Bronchial epithelial cell (primary cell): ENCODE results near the gene MLYCD. TPM values are rescaled to one million over a fixed set of nuclear protein-coding genes. Genes with fewer than 3 reads are reported as not detected.

Experiments
- DNase-seq: peaks from one replicate; pipeline ENCODE4 v3.0.0-alpha.2; 2010; ENCODE audit warnings: low read depth
- FAIRE-seq: peaks from 2 replicates; lab custom pipeline; 2011; peaks lifted over from hg19 to GRCh38; lab: Jason Lieb, UNC
- H3K27me3 ChIP-seq: 2 replicates; pipeline ENCODE4 v1.5.1; 2011; ENCODE audit warnings: low read length; ENCODE audit not compliant: control insufficient read depth, insufficient read depth
- H3K36me3 ChIP-seq: 2 replicates; pipeline ENCODE4 v1.5.1; 2011; ENCODE audit warnings: low read length; ENCODE audit not compliant: control insufficient read depth, insufficient read depth
- H3K4me3 ChIP-seq: 2 replicates; pipeline ENCODE4 v1.5.1; 2011; ENCODE audit warnings: mild to moderate bottlenecking, low read depth, low read length, control low read depth
- CTCF ChIP-seq: IDR thresholded peaks from 2 replicates; pipeline ENCODE4 v1.5.1; 2011; ENCODE audit warnings: mild to moderate bottlenecking, moderate library complexity, low read length, control low read depth, inconsistent platforms; ENCODE audit not compliant: insufficient read depth, severe bottlenecking
- total RNA-seq: library from RNA; depleted of rRNA; stranded (reverse); fragments of >200 nt; gene quantifications from 2 replicates; pipeline ENCODE4 v1.2.1, GENCODE V29; 2014

MLYCD gene
- total RNA-seq, 1 donor from 2014 or later = 2.6 TPM

GRCh38 chr16:83945587-83945986 is 46.7 kb downstream of the MLYCD start:
- no peak overlapping the region for H3K4me3 ChIP-seq
- no peak for FAIRE-seq
- no peak for TF ChIP-seq CTCF
- no peaks in the 10 kb centered on the region for H3K27me3 ChIP-seq
- H3K36me3 ChIP-seq = no peaks in the 10 kb centered on the region
- DNase-seq = no peak

GRCh38 chr16:83946154-83946780 is 47.4 kb downstream of the MLYCD start:
- DNase-seq = no peak
- Histone ChIP-seq H3K36me3 (no peaks in the 10 kb centered on the region), H3K27me3 (no peaks in the 10 kb centered on the region), H3K4me3 (no peak overlapping the region)
- no peak for TF ChIP-seq CTCF
- FAIRE-seq = no peak

- H3K4me3 ChIP-seq = no peak overlapping the region
- H3K27me3 ChIP-seq = no peaks in the 10 kb centered on the region
- FAIRE-seq = no peak
- DNase-seq = no peak
- no peaks in the 10 kb centered on the region for H3K36me3 ChIP-seq
- no peak for TF ChIP-seq CTCF
These were observed 48.1 kb downstream of the MLYCD start for GRCh38 chr16:83946781-83947566.

- FAIRE-seq (no peak), DNase-seq (no peak)
- Histone ChIP-seq H3K27me3 (no peaks in the 10 kb centered on the region), H3K4me3 (no peak overlapping the region), H3K36me3 (no peaks in the 10 kb centered on the region)
- no peak for TF ChIP-seq CTCF
These were observed 48.8 kb downstream of the MLYCD start for GRCh38 chr16:83947642-83948234.

- Histone ChIP-seq H3K36me3 (no peaks in the 10 kb centered on the region), H3K4me3 (no peak overlapping the region), H3K27me3 (no peaks in the 10 kb centered on the region)
- FAIRE-seq (no peak), DNase-seq (no peak)
- TF ChIP-seq CTCF = no peak
These were observed 50.2 kb downstream of the MLYCD start for GRCh38 chr16:83948914-83949723.
